GM19324 (cell line): ENCODE results near the gene MOCS2.
A peak's percentile ranks its signal among the peaks of the same experiment; 100 is the strongest.
"Not testable (repeated sequence)": the region's sequence is repeated elsewhere in the genome, so short reads cannot be mapped to it uniquely, and the experiment has no call there.

ENCODE experiments used
- ATAC-seq: cut with Tn5 transposase; IDR thresholded peaks from one replicate; pipeline ENCODE4 v1.9.1; 2021; ENCODE audit warnings: mild to moderate bottlenecking, moderate library complexity; ENCODE audit not compliant: unreplicated experiment, low FRiP score

The MOCS2 gene, protein sequence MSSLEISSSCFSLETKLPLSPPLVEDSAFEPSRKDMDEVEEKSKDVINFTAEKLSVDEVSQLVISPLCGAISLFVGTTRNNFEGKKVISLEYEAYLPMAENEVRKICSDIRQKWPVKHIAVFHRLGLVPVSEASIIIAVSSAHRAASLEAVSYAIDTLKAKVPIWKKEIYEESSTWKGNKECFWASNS

DNA sequence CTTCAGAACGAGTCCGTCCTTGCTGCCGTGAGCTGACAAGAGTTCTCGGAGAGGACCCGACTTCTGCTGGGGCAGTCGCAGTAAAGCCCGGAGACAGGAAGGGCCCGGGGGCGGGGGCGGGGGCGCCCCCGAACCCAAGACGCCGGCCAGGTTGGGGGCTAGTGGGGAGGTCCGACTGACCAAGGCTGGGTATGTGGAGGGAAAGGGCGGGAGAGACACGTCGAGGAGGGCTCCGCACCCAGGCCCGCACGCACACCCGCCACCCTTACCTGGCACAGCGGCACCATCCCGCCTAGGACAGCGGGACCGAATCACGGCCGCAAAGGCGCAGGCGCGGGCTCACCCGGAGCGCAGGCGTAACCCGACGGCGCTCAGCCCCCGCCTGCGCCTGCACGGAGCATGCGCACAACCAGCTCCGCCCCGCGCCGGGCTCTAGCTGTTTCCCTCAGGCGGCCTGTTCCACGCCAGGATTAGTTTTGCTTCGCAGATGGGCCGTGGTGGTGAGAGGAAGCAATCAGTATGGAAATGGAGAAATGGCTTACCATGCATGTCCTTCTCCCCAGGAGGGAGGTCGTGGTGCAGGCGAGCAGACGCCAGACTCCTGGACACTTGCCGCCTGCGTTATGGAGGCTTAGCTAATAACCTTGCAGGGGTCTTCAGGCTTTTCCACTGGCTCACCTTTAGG is at the start of gene MOCS2:
MOCS2 (minus strand) TSS at position 315 of the 685 bp plus-strand sequence. CDS start 2,583 bp downstream, outside the sequence.
- peak; percentile 99 for ATAC-seq

DNA sequence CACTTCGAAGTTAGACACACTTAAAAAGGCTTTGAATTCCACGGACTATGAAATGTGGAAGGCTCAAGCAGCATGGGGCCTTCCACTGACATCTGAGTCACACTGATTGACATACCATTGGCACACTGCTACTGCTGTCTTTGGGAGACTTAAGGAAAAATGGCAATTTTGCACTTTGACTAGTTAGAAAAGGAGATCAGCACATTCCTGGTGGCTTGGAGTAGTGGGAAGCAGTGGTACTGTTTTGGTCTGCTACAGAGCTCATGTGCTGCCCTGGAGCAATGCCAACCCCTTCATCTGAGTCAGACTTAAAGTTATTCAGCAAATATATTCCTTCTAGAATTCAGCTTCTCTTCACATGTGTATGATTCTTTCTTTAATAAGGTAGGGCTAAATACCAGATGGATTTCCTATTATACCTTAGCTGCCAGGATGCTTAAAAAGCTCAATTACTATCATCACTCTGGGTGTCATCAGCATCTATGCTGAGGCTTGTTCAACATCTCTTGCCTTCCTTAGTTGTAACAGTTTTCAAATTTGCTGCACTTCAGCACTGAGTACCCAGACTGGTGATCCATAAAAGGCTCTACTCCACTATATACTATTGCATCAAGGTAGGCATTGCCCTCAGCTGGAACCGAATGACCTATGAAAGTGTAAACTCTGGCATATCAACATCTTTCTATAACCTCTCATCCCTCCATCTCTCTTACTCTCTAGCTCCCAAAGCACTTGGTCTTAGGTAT is 42.3 kb upstream of the MOCS2 start:
- ATAC-seq = no peak

DNA sequence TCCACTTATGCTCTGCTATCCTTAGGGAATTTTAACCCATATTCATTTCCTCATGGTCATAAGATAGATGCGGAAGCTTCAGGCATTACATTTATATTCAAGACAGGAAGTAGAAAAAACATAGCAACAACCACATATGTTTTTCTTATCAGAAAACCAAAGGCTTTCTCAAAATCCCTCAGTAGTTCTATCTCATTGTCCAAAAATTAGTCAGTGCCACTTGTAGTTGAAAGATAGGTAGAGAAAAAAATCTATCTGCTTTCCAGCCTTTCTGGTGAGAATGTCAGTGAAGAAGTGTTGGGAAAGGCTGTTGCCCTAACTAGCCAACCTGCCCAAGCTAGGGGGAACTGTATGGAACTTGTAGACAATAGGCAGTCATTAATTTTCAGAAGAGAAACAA is 23.5 kb upstream of the MOCS2 start:
- no peak for ATAC-seq

DNA sequence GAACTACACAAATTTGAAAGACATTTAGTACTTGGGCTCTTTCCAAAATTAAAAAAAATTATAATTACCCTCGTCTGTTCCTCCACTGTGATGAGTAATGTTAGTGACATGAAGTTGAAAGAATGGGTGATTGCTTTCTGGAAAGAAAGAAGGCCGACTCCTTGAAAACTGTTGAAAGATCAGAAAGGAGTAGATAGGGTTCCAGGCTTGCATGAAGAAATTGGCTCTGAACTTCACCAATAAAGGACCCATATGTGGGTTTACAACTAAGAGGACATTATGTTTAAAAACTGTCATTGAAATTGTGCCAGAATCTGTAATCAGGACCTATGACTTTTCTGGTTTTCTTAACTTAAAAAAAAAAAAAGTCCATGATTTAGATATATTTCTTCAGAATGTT is 20.7 kb upstream of the MOCS2 start:
- ATAC-seq = no peak

DNA sequence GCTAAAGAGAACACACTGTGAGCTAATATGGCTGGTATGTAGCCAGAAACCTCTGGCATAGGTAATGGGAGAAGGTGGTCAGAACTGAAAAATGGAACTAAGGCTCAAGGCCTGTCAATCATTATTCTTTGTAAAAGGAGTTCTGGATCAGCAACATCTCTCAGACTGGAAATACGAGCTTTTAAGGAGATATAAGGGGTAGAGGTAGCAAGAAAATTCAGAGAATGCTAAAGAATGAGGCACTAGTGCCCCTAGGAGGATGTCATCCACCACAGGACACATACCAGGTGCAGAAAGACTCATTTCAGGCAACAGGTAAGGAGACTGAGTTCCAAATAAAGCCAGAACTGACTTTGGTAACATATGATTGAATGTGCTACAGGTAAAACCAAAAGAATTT is 18.9 kb upstream of the MOCS2 start:
- no peak for ATAC-seq

DNA sequence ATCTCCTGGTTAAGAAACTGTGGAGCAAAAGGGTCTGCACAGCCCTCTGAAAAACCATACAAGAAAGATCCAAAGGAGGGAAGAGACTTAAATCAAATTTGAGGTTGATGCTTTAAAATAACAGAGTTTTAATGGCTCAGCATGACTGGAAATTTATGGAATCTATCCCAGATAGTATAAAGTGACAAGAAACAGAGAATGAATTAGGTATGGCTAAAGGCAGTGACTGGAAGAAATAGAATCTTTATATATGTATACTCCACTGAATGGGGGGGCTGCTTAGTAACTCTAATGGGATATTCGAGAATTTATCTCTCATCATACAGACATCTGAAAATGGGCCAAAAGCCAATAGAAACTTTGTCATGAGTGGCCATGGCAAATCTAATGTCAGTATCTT is 17.6 kb upstream of the MOCS2 start:
- ATAC-seq = no peak

DNA sequence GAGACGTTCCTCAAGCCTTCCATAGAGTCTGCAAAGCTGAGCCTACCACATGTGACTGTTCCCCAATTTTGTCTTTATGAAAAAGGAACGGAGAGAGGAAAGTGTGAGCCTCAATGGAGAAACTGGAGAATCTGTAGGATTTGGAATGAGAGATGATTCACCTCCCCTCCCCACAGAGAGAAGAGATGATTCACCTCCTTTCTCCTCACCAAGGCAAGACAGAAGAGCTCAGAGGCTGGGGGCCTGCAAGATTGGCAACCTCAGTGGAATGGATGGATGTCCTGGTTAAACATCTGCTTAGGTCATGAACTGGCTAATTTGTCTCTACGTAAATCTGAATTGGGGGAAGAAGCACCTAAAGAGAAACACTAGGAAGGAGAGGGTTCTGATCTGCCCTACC is 17.0 kb upstream of the MOCS2 start:
- no peak for ATAC-seq

DNA sequence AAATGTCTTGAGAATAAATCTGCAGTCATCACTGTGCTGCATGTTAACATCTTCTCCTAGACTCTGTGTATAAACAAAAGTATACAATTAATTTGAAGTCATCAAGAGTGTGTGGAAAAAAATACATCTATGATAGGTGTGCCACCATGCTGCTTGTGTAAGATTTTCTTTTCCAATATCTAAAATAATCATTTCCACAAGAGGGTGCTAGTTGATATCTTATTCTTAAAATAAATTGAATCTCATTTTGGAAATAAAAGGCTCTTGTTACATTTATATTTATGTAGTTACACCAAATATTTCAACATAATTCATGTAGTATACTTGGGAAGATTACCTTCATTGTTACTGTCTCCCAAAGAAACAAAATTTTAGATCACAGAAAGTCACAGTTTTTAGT is 14.1 kb upstream of the MOCS2 start:
- ATAC-seq = no peak

DNA sequence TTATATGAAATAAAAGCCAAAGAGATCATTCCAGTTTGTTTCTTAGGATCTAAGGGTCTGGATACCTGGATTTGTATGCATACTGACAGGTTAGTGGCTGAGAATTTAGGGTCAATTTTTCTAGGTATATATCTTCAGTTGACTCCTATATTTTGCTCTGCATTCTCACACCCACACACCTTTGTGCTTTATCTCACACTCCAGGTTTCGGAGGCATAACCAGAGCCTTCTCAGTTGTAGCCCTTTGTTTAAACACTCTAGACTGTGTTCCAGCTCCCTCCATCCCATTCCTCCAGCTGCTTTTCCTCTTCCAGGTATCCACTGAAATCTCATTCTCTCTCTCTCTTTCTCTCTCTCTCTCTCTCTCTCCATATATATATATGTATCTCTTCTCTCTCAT is 10.6 kb upstream of the MOCS2 start:
- no peak for ATAC-seq

DNA sequence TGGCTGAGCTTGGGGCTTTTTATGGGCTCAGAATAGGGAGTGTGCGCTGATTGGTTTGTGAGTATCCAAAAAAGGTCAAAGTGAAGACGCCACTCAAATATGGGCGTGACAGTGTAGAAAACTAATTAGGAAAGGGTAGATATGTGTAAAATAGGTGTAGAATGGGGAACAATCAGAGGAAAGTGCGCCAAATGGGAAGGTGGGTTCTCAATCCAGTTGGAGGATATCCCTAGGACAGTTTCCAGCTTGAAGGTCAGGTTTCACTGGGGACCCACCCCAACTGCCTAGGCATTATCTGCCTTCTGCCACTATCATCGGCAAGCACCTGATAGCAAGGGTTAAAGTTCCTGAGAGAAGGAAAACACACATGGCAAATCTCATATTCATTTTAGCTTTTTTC is 9.3 kb upstream of the MOCS2 start:
- no peak for ATAC-seq

DNA sequence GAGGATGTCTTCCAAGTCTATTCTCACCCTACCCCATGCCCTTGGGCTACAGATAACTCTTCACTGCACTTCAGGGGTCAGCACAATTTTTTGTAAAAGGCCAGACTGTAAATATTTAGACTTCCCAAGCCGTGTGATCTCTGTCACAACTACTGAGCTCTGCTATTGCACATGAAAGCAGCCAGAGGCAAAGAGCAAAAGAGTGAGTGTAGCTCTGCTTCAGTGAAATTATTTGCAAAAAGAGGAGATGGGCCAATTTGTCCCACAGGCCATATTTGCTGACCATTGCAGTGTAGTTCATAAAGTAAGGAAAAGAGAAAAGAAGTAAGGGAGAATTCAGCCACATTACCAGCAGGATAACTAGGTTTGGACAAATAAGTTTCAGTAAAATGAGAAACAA is 7.0 kb upstream of the MOCS2 start:
- no peak for ATAC-seq

DNA sequence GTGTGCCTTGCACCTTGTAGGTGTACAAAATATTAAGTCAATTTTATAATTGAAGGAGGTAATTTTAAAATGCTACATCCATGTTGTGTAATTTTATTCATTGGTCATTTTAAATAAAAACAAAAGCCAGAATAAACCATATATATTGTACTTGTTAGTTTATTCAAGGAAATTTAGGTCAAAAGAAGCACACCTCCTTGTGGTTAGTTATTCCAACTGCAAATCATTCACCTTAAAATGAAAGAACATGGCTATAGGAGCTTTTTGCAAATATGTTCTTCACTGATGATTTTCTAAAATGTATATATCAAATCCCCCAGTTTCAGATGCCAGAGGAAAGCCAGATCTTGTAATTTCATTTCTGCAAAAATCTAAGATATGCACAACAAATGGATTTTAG is 5.4 kb upstream of the MOCS2 start:
- no peak for ATAC-seq

DNA sequence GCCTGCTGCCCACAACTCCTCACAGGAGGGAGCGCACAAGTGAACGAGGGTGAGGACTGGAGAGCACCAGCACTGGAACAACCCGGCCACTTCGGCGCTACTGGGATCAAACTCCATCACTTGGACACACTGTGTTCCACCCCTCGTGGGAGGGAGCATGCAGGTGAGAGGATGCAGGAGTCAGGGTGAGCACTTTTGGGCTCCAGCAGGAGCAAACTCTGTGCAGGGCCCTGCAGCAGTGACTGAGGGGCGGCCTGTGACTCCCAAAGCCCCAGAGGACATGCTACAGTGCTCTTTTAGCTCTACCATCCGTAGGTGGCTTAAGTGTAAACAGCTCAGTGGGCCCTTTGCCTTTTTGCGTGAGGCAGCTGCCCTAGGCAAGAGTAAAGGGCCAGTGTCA is 4.4 kb upstream of the MOCS2 start:
- no peak for ATAC-seq

DNA sequence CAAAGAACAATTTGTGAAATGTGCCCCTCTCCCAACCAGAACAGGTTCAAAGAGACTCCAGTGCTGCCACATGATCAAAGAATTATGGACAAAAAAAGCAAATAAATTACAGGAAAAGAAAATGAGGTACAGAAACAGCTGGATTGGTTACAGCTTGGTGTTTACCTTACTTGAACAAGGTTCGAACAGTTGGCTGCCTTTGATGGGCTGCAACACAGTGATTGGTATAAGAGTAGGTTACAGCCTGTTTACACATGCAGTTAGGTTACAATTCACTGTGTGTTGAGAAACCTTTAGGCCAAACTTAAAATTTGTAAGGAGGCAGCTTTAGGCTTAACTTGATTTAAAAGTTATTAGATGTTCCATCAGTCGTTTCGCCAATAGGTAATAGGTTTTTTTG is 3.4 kb upstream of the MOCS2 start:
- ATAC-seq = no peak

DNA sequence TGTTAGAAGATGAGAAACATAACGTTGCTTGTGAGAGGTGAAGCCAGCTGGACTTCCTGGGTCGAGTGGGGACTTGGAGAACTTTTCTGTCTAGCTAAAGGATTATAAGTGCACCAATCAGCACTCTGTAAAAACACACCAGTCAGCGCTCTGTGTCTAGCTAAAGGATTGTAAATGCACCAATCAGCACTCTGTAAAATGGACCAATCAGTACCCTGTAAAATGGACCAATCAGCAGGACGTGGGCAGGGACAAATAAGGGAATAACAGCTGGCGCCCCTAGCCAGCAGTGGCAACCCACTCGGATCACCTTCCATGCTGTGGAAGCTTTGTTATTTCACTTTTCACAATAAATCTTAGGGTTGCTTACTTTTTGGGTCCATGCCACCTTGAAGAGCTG is 2.8 kb upstream of the MOCS2 start:
- ATAC-seq = not testable (repeated sequence)

DNA sequence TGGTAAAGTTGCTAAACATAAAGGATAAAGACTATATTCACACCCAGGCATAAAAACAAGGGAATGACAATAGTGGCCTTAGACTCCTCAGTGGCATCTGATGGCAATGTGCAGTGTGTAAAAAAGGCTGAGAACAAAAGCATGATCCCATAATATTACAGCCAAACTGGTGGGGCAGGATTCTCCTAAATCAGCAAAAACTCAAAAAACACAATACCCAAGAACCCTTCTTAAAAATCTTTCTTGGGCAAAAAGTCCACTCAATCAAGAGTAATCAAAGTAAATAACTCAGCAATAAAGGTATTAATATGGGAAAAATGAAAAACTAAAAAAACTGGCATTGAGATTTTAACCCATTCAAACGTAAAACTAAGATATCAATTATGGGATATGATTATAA is 1.6 kb upstream of the MOCS2 start:
- ATAC-seq = no peak

DNA sequence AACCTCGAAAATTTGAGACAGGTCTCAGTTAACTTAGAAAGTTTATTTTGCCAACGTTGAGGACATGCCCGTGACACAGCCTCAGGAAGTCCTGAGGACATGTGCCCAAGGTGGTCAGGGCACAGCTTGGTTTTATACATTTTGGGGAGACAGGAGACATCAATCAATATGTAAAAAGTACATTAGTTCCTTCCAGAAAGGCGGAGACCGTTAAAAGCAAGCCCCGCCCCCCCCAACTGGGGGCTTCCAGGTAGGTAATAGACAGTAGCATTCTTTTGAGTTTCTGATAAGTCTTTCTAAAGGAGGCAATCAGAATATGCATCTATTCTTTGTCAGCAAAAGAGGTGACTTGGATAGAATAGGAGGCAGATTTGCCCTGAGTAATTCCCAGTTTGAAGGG is 599 bp upstream of the MOCS2 start:
- ATAC-seq = peak; percentile 13

DNA sequence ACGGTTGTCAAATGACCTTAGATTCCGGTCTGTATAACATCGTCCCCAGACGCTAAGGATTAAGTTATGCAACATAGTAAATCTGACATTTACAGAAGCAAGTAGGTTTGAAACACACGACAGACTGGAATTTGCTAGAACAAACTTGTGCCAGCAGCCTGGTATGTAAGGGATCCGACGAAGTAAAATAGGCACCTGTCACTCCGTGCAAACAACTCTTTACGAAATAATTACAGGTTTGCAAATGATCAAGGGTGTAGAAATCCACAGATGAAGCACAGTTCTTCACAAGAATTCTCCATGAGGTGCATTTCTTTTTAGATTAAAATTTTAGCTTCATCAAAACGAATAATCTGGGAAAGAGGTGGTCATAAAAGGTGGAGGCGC is 508 bp downstream of the MOCS2 start:
- ATAC-seq = peak; percentile 3

DNA sequence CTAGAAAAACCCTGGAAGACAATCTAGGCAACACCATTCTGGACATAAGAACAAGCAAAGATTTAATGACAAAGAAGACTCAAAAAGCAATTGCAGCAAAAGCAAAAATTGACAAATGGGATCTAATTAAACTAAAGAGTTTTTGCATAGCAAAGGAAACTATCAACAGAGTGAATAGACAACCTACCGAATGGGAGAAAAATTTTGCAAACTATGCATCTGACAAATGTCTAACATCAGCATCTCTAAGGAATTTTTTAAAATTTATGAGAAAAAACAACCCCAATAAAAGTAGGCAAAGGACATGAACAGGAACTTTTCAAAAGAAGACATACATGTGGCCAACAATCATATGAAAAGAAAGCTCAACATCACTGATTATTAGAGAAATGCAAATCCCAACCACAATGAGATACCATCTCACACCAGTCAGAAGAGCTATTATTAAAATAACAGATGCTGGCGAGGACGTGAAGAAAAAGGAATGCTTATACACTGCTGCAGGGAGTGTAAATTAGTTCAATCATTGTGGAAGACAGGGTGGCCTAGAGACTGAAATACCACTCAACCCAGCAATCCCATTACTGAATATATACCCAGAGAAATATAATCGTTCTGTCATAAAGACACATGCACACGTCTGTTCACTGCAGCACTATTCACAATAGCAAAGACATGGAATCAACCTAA is 3.8 kb downstream of the MOCS2 start:
- no peak for ATAC-seq

DNA sequence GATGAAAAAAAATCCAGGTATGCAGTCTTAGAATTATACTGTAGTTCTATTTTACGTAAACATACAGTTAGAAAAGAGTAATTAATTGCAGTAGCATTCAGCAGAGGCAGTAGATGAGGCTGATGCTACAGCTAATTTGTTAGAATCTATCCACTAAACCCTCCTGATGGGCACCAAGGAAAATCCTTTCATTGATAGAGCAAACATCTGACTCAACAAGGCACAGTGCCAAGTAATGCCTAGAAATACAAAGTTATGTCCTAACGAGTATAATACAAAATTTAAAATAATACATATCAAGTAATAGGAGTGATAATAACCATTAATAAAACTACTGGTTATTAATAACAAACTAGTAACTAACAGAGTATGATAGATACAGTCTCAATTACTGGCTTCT is 9.0 kb downstream of the MOCS2 start:
- ATAC-seq = no peak

DNA sequence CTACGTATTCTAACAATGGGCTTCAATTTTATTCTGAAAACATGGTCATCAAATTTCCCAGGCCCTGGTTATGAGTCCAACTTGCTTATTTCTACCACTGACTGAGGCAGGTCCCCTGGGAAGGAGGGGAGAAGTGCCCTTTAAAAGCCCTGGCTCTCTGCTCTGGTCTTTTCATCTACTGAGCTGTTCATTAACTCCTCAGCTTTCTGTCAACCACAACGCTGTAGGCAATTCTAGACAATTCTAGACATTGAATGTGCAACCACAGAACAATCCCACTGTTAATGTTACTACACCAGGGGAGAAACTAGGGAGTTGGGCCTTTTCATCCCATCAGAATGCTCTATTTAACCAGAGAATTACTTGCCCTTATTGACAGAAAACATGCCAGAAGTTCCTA is 10.0 kb downstream of the MOCS2 start:
- no peak for ATAC-seq
